PFSK-1 (cell line): ENCODE measurements around the gene MRPS26.

Source experiments
- FOXP2 ChIP-seq: optimal IDR thresholded peaks from 2 replicates; pipeline ENCODE3; 2011; ENCODE audit warnings: borderline replicate concordance, control low read depth, inconsistent platforms; ENCODE audit not compliant: insufficient read depth; ENCODE audit errors: extremely low read length, extremely low read depth
- POLR2AphosphoS5 ChIP-seq: IDR thresholded peaks from 2 replicates; pipeline ENCODE4 v1.6.1; 2012; ENCODE audit warnings: low read depth, mild to moderate bottlenecking, control low read depth, low read length, moderate library complexity
- SIN3A ChIP-seq: IDR thresholded peaks from 2 replicates; pipeline ENCODE4 v1.6.1; 2012; ENCODE audit warnings: mild to moderate bottlenecking, low read length, moderate library complexity, borderline replicate concordance; ENCODE audit not compliant: insufficient read depth
- TAF1 ChIP-seq: IDR thresholded peaks from 2 replicates; pipeline ENCODE4 v1.6.1; 2012; ENCODE audit warnings: low read length, control low read depth, borderline replicate concordance; ENCODE audit not compliant: insufficient read depth
- TF ChIP-seq, protein P1 (sequence below), 2 experiments: IDR thresholded peaks; 2 replicates each; pipeline versions ENCODE4 v1.6.1 to v1.8.0; 2011 to 2012; ENCODE audit warnings: low read depth in 2 of 2, low read length in 2 of 2, control low read depth in 1 of 2, inconsistent platforms in 1 of 2, mild to moderate bottlenecking in 1 of 2, moderate library complexity in 1 of 2; ENCODE audit not compliant: insufficient read depth in 1 of 2

DNA sequence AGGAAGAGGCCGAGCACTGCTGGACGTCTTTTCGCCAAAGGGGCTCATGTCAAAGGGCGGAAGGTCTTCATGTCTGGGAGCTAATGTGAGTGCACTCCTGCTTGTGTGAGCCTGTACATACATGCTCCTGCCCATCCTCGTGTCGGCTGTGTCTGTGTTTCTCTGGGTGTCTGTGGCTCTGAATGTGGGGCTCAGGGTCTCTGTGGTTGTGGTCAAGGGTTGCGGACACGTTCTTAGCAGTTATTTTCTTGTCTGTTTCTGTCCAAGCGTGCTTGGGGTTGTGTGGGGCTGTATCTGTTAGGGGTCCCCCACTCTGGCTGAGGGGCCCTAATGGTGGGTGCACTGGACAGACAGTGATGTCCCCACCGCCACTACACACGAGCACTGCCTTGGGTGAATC is 35.8 kb downstream of the MRPS26 start:
- TF ChIP-seq POLR2AphosphoS5, result no peak
- TF ChIP-seq, protein P1, sequence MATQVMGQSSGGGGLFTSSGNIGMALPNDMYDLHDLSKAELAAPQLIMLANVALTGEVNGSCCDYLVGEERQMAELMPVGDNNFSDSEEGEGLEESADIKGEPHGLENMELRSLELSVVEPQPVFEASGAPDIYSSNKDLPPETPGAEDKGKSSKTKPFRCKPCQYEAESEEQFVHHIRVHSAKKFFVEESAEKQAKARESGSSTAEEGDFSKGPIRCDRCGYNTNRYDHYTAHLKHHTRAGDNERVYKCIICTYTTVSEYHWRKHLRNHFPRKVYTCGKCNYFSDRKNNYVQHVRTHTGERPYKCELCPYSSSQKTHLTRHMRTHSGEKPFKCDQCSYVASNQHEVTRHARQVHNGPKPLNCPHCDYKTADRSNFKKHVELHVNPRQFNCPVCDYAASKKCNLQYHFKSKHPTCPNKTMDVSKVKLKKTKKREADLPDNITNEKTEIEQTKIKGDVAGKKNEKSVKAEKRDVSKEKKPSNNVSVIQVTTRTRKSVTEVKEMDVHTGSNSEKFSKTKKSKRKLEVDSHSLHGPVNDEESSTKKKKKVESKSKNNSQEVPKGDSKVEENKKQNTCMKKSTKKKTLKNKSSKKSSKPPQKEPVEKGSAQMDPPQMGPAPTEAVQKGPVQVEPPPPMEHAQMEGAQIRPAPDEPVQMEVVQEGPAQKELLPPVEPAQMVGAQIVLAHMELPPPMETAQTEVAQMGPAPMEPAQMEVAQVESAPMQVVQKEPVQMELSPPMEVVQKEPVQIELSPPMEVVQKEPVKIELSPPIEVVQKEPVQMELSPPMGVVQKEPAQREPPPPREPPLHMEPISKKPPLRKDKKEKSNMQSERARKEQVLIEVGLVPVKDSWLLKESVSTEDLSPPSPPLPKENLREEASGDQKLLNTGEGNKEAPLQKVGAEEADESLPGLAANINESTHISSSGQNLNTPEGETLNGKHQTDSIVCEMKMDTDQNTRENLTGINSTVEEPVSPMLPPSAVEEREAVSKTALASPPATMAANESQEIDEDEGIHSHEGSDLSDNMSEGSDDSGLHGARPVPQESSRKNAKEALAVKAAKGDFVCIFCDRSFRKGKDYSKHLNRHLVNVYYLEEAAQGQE (IDR thresholded peaks at IDR 0.05; ENCODE audit: insufficient read depth in 1 of 2, low read depth in 2 of 2, low read length in 2 of 2), result no peak
- no peak for TF ChIP-seq TAF1
- no peak for TF ChIP-seq SIN3A
- TF ChIP-seq FOXP2, result no peak
